Measurements from ENCODE around the gene DNAJB4. TPM values are rescaled to one million over a fixed set of nuclear protein-coding genes. Genes with fewer than 3 reads are reported as not detected.

The DNAJB4 gene
- total RNA-seq, 1 experiment from 2014 or later, result 23.4 TPM

- no peak for TF ChIP-seq E2F1 (CRISPR knock-in tag; IDR thresholded peaks at IDR 0.05)
- no peak for TF ChIP-seq ATF1 (CRISPR knock-in tag; IDR thresholded peaks at IDR 0.05)
- TF ChIP-seq GTF2I (CRISPR knock-in tag; conservative IDR thresholded peaks at IDR 0.05), result no peak
- no peak for TF ChIP-seq OVOL2 (CRISPR knock-in tag; IDR thresholded peaks at IDR 0.05; ENCODE audit: borderline replicate concordance)
- TF ChIP-seq ZBTB43 (CRISPR knock-in tag; IDR thresholded peaks at IDR 0.05), result no peak
Observed at GRCh38 chr1:78053498-78053897, 48.8 kb downstream of the DNAJB4 start (continued).

GRCh38 chr1:78054559-78054958, 49.8 kb downstream of the DNAJB4 start:
- Mint-ChIP-seq H3K9me3 (no peaks in the 10 kb centered on the region), H3K27ac (no peak overlapping the region), H3K27me3 (ENCODE audit: low read depth) (no peaks in the 10 kb centered on the region), H3K4me3 (no peak overlapping the region), H3K4me1 (peaks cover 8% of the 10 kb centered on the region), H3K36me3 (no peaks in the 10 kb centered on the region)
- TF ChIP-seq ERG (CRISPR knock-in tag; IDR thresholded peaks at IDR 0.05) (no peak), ATF2 (CRISPR knock-in tag; IDR thresholded peaks at IDR 0.05; ENCODE audit: borderline replicate concordance, low read depth) (no peak), ATF1 (CRISPR knock-in tag; IDR thresholded peaks at IDR 0.05) (no peak), ZNF232 (CRISPR knock-in tag; IDR thresholded peaks at IDR 0.05) (no peak), ZNF396 (CRISPR knock-in tag; IDR thresholded peaks at IDR 0.05; ENCODE audit: borderline replicate concordance) (no peak), STAT6 (CRISPR knock-in tag; conservative IDR thresholded peaks at IDR 0.05; ENCODE audit: low read depth) (no peak), ZNF138 (CRISPR knock-in tag; conservative IDR thresholded peaks at IDR 0.05) (no peak), ZNF121 (CRISPR knock-in tag; IDR thresholded peaks at IDR 0.05) (no peak), CDX4 (CRISPR knock-in tag; IDR thresholded peaks at IDR 0.05; ENCODE audit: borderline replicate concordance) (no peak), AFF4 (CRISPR knock-in tag; IDR thresholded peaks at IDR 0.05; ENCODE audit: borderline replicate concordance) (no peak), MXD4 (CRISPR knock-in tag; IDR thresholded peaks at IDR 0.05; ENCODE audit: borderline replicate concordance) (no peak), NR2C2 (CRISPR knock-in tag; IDR thresholded peaks at IDR 0.05) (no peak), TCF7 (CRISPR knock-in tag; IDR thresholded peaks at IDR 0.05; ENCODE audit: low read depth) (no peak)
- POLR2A ChIA-PET, result interaction anchor here (0.6 kb wide), 1 partner anchor 81 kb away, joined by 6 read pairs; no protein-coding TSS in a partner anchor
- no peak for ATAC-seq
- no peak for DNase-seq (ENCODE audit: low spot score)
- CTCF ChIA-PET, result no interaction called here
